Activated CD4-positive, alpha-beta T cell treated with anti-CD3 and anti-CD28 coated beads, Interleukin-2, Interleukin-4, amounts not matched to agents 100 ng/mL and 50 ng/mL, durations not matched to agents 16 hours and 8 hours (primary cell): ENCODE results near the gene PHF21A.

Experiments used
- DNase-seq: peaks from one replicate; pipeline ENCODE4 v3.0.0-alpha.2; 2020; ENCODE audit warnings: low spot score

Gene PHF21A

GRCh38 chr11:45884596-45885185 lies 236.6 kb downstream of the PHF21A start:
- DNase-seq = no peak
